PC-9 (cell line): ENCODE results near the gene TCHHL1. TPM values are rescaled to one million over a fixed set of nuclear protein-coding genes. Genes with fewer than 3 reads are reported as not detected.

Source experiments
- BruUV-seq: library from RNA; stranded (reverse); fragments of 400-500 nt; replicated peaks from 2 replicates; lab custom pipeline; 2021; lab: Mats Ljungman, UMichigan
- CTCF ChIA-PET: fragments of 300-600 bp; sonication (Branson Sonifier 250); formaldehyde crosslinking; loops from one replicate; lab custom pipeline; 2022; ENCODE audit warnings: antibody characterized with exemption; lab: Charles Lee
- POLR2A ChIA-PET: fragments of 300-600 bp; sonication (Branson Sonifier 250); formaldehyde crosslinking; loops from one replicate; lab custom pipeline; 2022; ENCODE audit warnings: antibody characterized with exemption; ENCODE audit not compliant: unreplicated experiment; lab: Charles Lee
- DNase-seq, 2 experiments: peaks; one replicate each; pipeline versions ENCODE4 v3.0.0 to v3.0.0-alpha.2; 2015 to 2022; ENCODE audit warnings: mixed read lengths in 1 of 2
- H2AFZ ChIP-seq: fragments of 200-600 bp; sonication (generic); 2 replicates; pipeline ENCODE4 v1.8.1; 2017; ENCODE audit warnings: antibody characterized with exemption
- H3F3A ChIP-seq: fragments of 200-600 bp; sonication (generic); 2 replicates; pipeline ENCODE4 v1.8.1; 2017; ENCODE audit warnings: antibody characterized with exemption, mild to moderate bottlenecking, low read depth; ENCODE audit not compliant: insufficient read depth
- H3K27ac ChIP-seq: fragments of 200-600 bp; sonication (generic); 2 replicates; pipeline ENCODE4 v1.6.1; 2016; ENCODE audit warnings: mixed run types
- H3K27me3 ChIP-seq: fragments of 200-600 bp; sonication (generic); 2 replicates; pipeline ENCODE4 v1.6.1; 2016; ENCODE audit warnings: low read depth, mixed run types; ENCODE audit not compliant: insufficient read depth
- H3K36me3 ChIP-seq: fragments of 200-600 bp; sonication (generic); 2 replicates; pipeline ENCODE4 v1.6.1; 2016; ENCODE audit warnings: low read depth, mixed run types
- H3K4me1 ChIP-seq: fragments of 200-600 bp; sonication (generic); replicated peaks from 2 replicates; pipeline ENCODE4 v1.6.1; 2016; ENCODE audit warnings: mixed run types; ENCODE audit not compliant: insufficient read depth
- H3K4me2 ChIP-seq: fragments of 200-600 bp; sonication (generic); 2 replicates; pipeline ENCODE4 v1.6.1; 2017; ENCODE audit warnings: mixed run types
- H3K4me3 ChIP-seq: fragments of 200-600 bp; sonication (generic); 2 replicates; pipeline ENCODE4 v1.6.1; 2016; ENCODE audit warnings: mixed run types
- H3K79me2 ChIP-seq: fragments of 200-600 bp; sonication (generic); 2 replicates; pipeline ENCODE4 v1.6.1; 2017; ENCODE audit warnings: low read depth, mixed run types
- H3K9me2 ChIP-seq: fragments of 200-600 bp; sonication (generic); 2 replicates; pipeline ENCODE4 v1.8.1; 2017; ENCODE audit warnings: mild to moderate bottlenecking; ENCODE audit not compliant: insufficient read depth
- H3K9me3 ChIP-seq: fragments of 200-600 bp; sonication (generic); 2 replicates; pipeline ENCODE4 v1.8.1; 2016; ENCODE audit warnings: low read depth; ENCODE audit not compliant: insufficient read depth
- H4K20me1 ChIP-seq: fragments of 200-600 bp; sonication (generic); 2 replicates; pipeline ENCODE4 v1.8.1; 2017; ENCODE audit not compliant: insufficient read depth
- CTCF ChIP-seq: fragments of 200-600 bp; sonication (generic); conservative IDR thresholded peaks from 2 replicates; pipeline ENCODE4 v1.6.1; 2017; ENCODE audit warnings: mixed run types, antibody characterized with exemption, mild to moderate bottlenecking, moderate library complexity
- EZH2 ChIP-seq: fragments of 200-600 bp; sonication (generic); IDR thresholded peaks from 2 replicates; pipeline ENCODE4 v1.8.0; 2017; ENCODE audit warnings: antibody characterized with exemption, low read depth
- intact Hi-C: fragments of 100-400 bp; cut with micrococcal nuclease; formaldehyde crosslinking; loops from one replicate; pipeline ENCODE4 v1.10.0; 2022; ENCODE audit not compliant: unreplicated experiment
- total RNA-seq: library from RNA; stranded (reverse); gene quantifications from 2 replicates; pipeline ENCODE4 v1.2.3, GENCODE V29; 2021

The TCHHL1 gene
- total RNA-seq, 1 experiment from 2014 or later: not detected

GRCh38 chr1:152127673-152128072 is 38.8 kb upstream of the TCHHL1 start:
- H3K36me3 ChIP-seq: no peaks in the 10 kb centered on the region
- ChIA-PET CTCF (no interaction called here), POLR2A (no interaction called here)
- H3K4me1 ChIP-seq: no peaks in the 10 kb centered on the region
- no peak overlapping the region for H3K4me3 ChIP-seq
- no peak overlapping the region for H3K4me2 ChIP-seq
- H3K27ac ChIP-seq: no peak overlapping the region
- TF ChIP-seq CTCF: no peak
- H3K79me2 ChIP-seq: no peaks in the 10 kb centered on the region
- H3K27me3 ChIP-seq: peaks cover 21% of the 10 kb centered on the region
- H2AFZ ChIP-seq: no peak overlapping the region
- H4K20me1 ChIP-seq: no peaks in the 10 kb centered on the region
- no peaks in the 10 kb centered on the region for H3K9me2 ChIP-seq
- no peak for DNase-seq
- no peaks in the 10 kb centered on the region for H3F3A ChIP-seq
- intact Hi-C loops: no loop called here
- BruUV-seq: no TSS peak
- no peaks in the 10 kb centered on the region for H3K9me3 ChIP-seq

- Histone ChIP-seq H3K4me3 (no peak overlapping the region), H3K4me2 (no peak overlapping the region), H3K4me1 (no peaks in the 10 kb centered on the region), H3K9me3 (no peaks in the 10 kb centered on the region), H3K27ac (no peak overlapping the region), H3F3A (no peaks in the 10 kb centered on the region), H3K36me3 (no peaks in the 10 kb centered on the region), H4K20me1 (no peaks in the 10 kb centered on the region), H3K9me2 (no peaks in the 10 kb centered on the region), H2AFZ (no peak overlapping the region), H3K27me3 (peaks cover 28% of the 10 kb centered on the region), H3K79me2 (no peaks in the 10 kb centered on the region)
- intact Hi-C loops: no loop called here
- no peak for TF ChIP-seq CTCF
- no peak for TF ChIP-seq EZH2
- BruUV-seq: no TSS peak
- ChIA-PET CTCF (no interaction called here), POLR2A (no interaction called here)
- no peak for DNase-seq
Observed at GRCh38 chr1:152125834-152126443, 37.1 kb upstream of the TCHHL1 start.

GRCh38 chr1:152118915-152119314 is 30.1 kb upstream of the TCHHL1 start:
- CTCF ChIA-PET: no interaction called here
- H3K27me3 ChIP-seq: peaks cover 35% of the 10 kb centered on the region
- POLR2A ChIA-PET: no interaction called here

More at GRCh38 chr1:152118915-152119314, 30.1 kb upstream of the TCHHL1 start:
- Histone ChIP-seq H4K20me1 (no peaks in the 10 kb centered on the region), H3F3A (no peaks in the 10 kb centered on the region), H3K9me3 (no peaks in the 10 kb centered on the region), H3K4me3 (no peak overlapping the region), H3K79me2 (no peaks in the 10 kb centered on the region), H2AFZ (no peak overlapping the region), H3K27ac (no peak overlapping the region), H3K9me2 (0 out of 2 replicates have a peak, but pooled peaks cover 4% of the 10 kb centered on the region), H3K4me1 (no peaks in the 10 kb centered on the region), H3K4me2 (no peak overlapping the region), H3K36me3 (no peaks in the 10 kb centered on the region)
- intact Hi-C loops: no loop called here
- no TSS peak for BruUV-seq
- no peak for DNase-seq
- TF ChIP-seq EZH2 (no peak), CTCF (no peak)
